ENCODE data around the gene GABBR2. TPM values are rescaled to one million over a fixed set of nuclear protein-coding genes. Genes with fewer than 3 reads are reported as not detected.

Gene GABBR2
- total and polyA plus RNA-seq, 2 donors, result 0.04 to 0.53 TPM

DNA sequence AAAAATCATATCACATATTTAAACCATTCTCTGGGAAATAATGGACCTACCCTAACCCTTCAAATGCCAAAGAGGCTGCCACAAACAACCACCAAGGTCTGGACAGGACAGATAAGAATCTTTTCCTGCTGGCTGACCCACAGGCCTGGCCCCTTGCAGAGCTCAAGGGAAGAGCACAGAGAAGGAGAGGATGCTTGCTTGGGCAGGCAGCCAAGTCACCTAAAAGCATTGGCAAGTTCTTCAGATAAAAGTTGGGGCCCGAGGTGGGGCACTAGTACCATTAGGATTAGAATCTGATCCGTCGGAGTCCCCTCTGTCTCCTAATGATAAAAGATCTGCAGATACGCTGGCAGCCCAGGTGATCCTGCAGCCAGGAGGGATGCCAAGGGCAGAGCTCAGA is 176.6 kb downstream of the GABBR2 start:
- Histone ChIP-seq H3K27ac (ENCODE audit: low read depth) (no peak overlapping the region), H3K4me3 (ENCODE audit: low read depth, low read length) (no peak overlapping the region), H3K36me3 (ENCODE audit: insufficient read depth) (no peaks in the 10 kb centered on the region), H3K4me1 (ENCODE audit: insufficient read depth) (no peaks in the 10 kb centered on the region)
- WGBS, result 46% methylated on average over 4 of the region's 4 CpGs
- no peak for DNase-seq (ENCODE audit: extremely low spot score)

GRCh38 chr9:98530806-98531386 is 177.8 kb downstream of the GABBR2 start:
- DNase-seq (ENCODE audit: extremely low spot score), result no peak
- WGBS, result 89% methylated on average over 6 of the region's 6 CpGs
- no peaks in the 10 kb centered on the region for H3K4me1 ChIP-seq (ENCODE audit: insufficient read depth)
- no peak overlapping the region for H3K27ac ChIP-seq (ENCODE audit: low read depth)
- no peak overlapping the region for H3K4me3 ChIP-seq (ENCODE audit: low read depth, low read length)
- H3K36me3 ChIP-seq (ENCODE audit: insufficient read depth), result no peaks in the 10 kb centered on the region

DNA sequence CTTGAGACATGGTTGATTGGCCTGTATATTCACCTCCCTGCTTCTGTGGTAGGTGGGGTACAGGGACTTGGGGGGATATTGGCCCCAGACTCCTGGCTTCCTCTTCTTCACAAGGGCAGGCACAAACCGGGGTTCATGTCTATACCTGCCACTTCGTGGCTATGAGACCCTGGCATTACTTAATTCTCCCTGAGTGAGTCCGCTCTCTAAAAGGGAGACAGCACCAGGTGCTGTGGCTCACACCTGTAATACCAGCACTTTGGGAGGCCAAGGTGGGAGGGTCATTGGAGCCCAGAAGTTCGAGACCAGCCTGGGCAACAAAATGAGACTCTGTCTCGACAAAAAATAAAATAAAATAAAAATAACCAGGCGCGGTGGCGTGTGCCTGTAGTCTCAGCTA is 178.5 kb downstream of the GABBR2 start:
- Histone ChIP-seq H3K4me3 (ENCODE audit: low read depth, low read length) (no peak overlapping the region), H3K27ac (ENCODE audit: low read depth) (no peak overlapping the region), H3K36me3 (ENCODE audit: insufficient read depth) (no peaks in the 10 kb centered on the region), H3K4me1 (ENCODE audit: insufficient read depth) (no peaks in the 10 kb centered on the region)
- 74% methylated on average over 8 of the region's 8 CpGs for WGBS
- no peak for DNase-seq (ENCODE audit: extremely low spot score)

- no peak overlapping the region for H3K27ac ChIP-seq (ENCODE audit: low read depth)
- WGBS, result 85% methylated on average over 7 of the region's 7 CpGs
- no peak for DNase-seq (ENCODE audit: extremely low spot score)
- no peak overlapping the region for H3K4me3 ChIP-seq (ENCODE audit: low read depth, low read length)
- no peaks in the 10 kb centered on the region for H3K4me1 ChIP-seq (ENCODE audit: insufficient read depth)
- no peaks in the 10 kb centered on the region for H3K36me3 ChIP-seq (ENCODE audit: insufficient read depth)
These were observed 178.9 kb downstream of the GABBR2 start for GRCh38 chr9:98529841-98530240.

DNA sequence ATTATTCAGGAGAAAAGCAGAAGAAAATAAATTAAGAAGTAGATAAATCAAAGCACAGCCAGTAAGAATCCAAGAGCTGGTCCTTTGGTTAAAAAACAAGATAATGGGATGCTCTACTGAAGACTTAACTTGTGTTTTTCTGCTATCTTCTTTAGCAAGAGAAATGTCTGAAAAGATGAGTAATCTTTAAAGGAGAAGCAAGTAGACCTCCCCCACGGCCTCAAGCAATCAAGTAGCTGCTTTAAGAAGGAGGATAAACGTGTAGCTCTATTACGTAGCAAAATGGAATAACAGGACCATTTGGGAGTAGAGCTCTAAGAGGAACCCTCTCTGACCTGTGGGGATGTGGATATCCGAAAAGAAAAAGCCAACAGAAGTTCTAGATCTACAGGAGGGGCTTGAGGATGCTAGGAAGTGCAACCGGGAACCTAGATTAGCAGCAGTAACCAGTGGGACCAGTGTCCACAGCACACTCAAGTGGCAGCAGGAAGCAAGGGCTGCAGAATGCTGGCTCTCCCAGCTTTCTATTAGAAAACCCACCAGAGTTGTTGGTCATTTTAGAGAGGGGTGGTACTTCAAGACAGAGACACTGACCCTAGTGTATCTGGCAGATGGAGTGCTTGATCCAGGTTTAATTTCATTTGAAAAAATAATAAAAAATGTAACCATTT is 185.4 kb downstream of the GABBR2 start:
- H3K27ac ChIP-seq (ENCODE audit: low read depth), result no peak overlapping the region
- 49% methylated on average over 5 of the region's 5 CpGs for WGBS
- no peak for DNase-seq (ENCODE audit: extremely low spot score)
- no peaks in the 10 kb centered on the region for H3K4me1 ChIP-seq (ENCODE audit: insufficient read depth)
- H3K36me3 ChIP-seq (ENCODE audit: insufficient read depth), result no peaks in the 10 kb centered on the region
- no peak overlapping the region for H3K4me3 ChIP-seq (ENCODE audit: low read depth, low read length)

DNA sequence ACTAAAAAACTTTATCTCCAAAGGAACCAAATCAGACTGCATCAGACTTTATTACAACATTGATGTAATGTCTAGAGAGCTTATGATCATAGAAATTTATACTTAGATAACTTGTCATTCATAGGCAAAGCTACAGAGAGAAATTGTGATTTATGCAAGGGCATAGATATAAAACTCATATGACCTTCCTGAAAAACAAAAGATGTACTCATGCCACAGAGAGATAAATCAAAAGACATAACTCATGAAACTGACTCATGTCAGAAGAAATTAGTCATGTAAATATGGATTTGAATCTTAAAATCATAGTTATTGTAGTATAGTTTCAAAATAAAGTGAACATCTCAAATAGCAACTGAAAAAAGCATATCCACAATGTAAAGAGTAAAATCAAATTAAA is 186.2 kb downstream of the GABBR2 start:
- Histone ChIP-seq H3K4me1 (ENCODE audit: insufficient read depth) (no peaks in the 10 kb centered on the region), H3K4me3 (ENCODE audit: low read depth, low read length) (no peak overlapping the region), H3K36me3 (ENCODE audit: insufficient read depth) (no peaks in the 10 kb centered on the region), H3K27ac (ENCODE audit: low read depth) (no peak overlapping the region)
- no peak for DNase-seq (ENCODE audit: extremely low spot score)

DNA sequence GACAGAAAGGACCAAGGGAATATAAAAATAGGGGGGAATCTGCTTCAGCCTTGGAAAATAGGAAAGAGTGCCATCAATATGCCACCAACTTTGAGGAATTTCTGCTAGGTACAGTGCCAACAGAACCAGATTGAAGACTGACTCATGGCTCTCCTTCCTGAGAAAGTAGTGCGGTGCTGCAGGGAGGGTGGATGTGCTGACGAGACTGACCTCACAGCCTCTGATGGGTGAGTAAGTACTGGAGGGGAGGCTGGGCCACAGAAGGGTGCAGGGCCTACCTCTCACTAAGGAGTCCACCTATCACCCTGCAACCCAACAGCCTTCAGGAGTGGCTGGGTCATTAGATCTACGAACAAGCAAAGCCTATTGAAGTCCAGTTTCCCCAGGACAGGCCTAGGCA is 187.6 kb downstream of the GABBR2 start:
- Histone ChIP-seq H3K4me1 (ENCODE audit: insufficient read depth) (no peaks in the 10 kb centered on the region), H3K4me3 (ENCODE audit: low read depth, low read length) (no peak overlapping the region), H3K27ac (ENCODE audit: low read depth) (no peak overlapping the region), H3K36me3 (ENCODE audit: insufficient read depth) (no peaks in the 10 kb centered on the region)
- 77% methylated on average over 3 of the region's 3 CpGs for WGBS
- no peak for DNase-seq (ENCODE audit: extremely low spot score)

DNA sequence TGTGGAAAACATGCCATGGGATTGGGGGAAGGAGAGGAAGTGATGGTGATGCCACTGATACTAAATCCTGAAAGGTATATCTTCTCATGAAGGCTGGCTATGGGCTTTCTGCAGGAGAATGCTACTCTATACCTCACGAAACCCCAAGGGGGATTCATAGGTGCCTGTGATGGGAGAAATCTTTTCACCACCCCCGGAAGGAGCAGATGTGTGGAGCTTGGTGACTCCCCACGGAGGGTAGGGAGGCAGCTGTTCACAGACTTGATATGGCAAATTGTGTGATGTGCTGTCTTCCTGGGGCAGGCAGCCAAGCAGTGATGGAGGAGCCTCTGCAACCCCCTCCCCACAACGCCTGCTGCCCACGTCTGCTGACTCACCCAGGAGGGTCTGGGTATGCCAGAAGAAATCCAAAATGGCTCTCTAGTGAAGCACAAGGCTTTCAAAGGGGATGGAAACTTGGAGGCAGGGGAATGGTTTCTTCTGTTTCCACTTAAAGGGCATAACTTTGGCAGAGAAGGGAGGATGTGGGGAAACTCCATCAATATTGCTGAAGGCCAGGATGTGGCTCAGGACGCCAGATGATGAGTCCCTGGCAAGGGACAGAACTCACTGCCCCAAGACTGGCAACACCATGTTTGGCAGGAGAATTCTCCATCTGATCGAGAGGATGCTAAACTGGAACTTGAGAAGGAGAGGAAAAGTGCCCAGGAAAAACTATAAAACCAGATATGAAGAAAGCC is 188.3 kb downstream of the GABBR2 start:
- Histone ChIP-seq H3K27ac (ENCODE audit: low read depth) (no peak overlapping the region), H3K36me3 (ENCODE audit: insufficient read depth) (no peaks in the 10 kb centered on the region), H3K4me3 (ENCODE audit: low read depth, low read length) (no peak overlapping the region), H3K4me1 (ENCODE audit: insufficient read depth) (no peaks in the 10 kb centered on the region)
- 62% methylated on average over 7 of the region's 7 CpGs for WGBS
- DNase-seq (ENCODE audit: extremely low spot score), result no peak

- Histone ChIP-seq H3K36me3 (ENCODE audit: insufficient read depth) (no peaks in the 10 kb centered on the region), H3K4me3 (ENCODE audit: low read depth, low read length) (no peak overlapping the region), H3K4me1 (ENCODE audit: insufficient read depth) (no peaks in the 10 kb centered on the region), H3K27ac (ENCODE audit: low read depth) (no peak overlapping the region)
- DNase-seq (ENCODE audit: extremely low spot score), result no peak
- WGBS, result 72% methylated on average over 3 of the region's 3 CpGs
These were observed 189.1 kb downstream of the GABBR2 start for GRCh38 chr9:98519641-98520040.

DNA sequence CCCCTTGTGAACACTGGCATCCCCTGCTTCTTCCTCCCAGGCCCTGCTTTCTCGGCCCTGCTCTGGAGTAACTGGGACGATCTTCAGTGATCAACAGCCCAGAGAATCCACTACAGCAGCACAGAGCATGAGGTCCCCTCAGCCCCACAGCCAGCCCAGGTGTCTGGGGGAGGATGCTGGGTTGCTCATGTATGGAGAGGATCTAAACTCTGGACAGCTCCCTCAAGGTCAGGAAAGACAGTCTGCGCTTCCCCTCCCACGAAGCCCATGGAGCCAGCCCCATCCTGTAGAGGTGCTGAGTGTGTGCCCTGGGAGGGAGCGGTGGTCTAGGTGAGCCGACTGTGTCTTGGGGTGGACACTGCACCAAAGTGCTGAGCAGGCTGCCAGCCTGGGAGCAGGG is 190.2 kb downstream of the GABBR2 start:
- H3K4me3 ChIP-seq (ENCODE audit: low read depth, low read length), result no peak overlapping the region
- DNase-seq (ENCODE audit: extremely low spot score), result no peak
- H3K4me1 ChIP-seq (ENCODE audit: insufficient read depth), result no peaks in the 10 kb centered on the region
- no peaks in the 10 kb centered on the region for H3K36me3 ChIP-seq (ENCODE audit: insufficient read depth)
- WGBS, result 75% methylated on average over 6 of the region's 6 CpGs
- no peak overlapping the region for H3K27ac ChIP-seq (ENCODE audit: low read depth)

GRCh38 chr9:98517761-98518160 is 191.0 kb downstream of the GABBR2 start:
- H3K36me3 ChIP-seq (ENCODE audit: insufficient read depth), result no peaks in the 10 kb centered on the region
- 75% methylated on average over 5 of the region's 5 CpGs for WGBS
- DNase-seq (ENCODE audit: extremely low spot score), result no peak

DNA sequence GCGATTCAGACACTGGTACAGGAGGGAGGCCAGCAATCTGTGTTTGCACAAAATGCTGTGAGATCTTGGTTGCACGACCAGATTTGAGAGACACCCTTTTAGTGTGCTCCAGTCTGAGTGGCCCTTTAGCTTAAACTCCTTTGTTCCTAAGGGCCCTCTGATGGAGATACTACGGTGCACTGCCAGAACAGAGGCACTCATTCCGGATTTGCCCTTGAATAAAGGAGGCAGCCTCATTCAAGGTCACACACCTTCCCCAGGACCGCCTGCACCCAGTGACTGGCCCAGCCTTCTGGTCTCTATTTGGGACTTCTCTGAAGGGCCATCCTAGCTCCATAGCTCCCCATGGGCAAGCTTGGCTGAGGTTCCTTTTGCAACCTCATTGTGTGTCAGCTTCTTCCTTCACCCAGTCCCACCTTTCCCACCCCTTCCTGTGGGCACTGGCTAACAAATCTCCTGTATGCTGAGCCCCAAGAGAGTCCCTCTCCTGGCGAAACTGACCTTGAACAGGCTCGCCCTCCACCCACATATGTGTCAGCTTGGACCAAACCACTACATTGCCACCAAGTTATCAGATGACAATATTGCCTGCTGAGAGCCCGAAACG is 191.7 kb downstream of the GABBR2 start:
- H3K4me1 ChIP-seq (ENCODE audit: insufficient read depth), result no peaks in the 10 kb centered on the region
- DNase-seq (ENCODE audit: extremely low spot score), result no peak
- no peak overlapping the region for H3K4me3 ChIP-seq (ENCODE audit: low read depth, low read length)
- no peaks in the 10 kb centered on the region for H3K36me3 ChIP-seq (ENCODE audit: insufficient read depth)
- H3K27ac ChIP-seq (ENCODE audit: low read depth), result no peak overlapping the region
- 86% methylated on average over 9 of the region's 9 CpGs for WGBS

More at GRCh38 chr9:98517761-98518160, 191.0 kb downstream of the GABBR2 start:
- no peak overlapping the region for H3K4me3 ChIP-seq (ENCODE audit: low read depth, low read length)
- no peak overlapping the region for H3K27ac ChIP-seq (ENCODE audit: low read depth)
- H3K4me1 ChIP-seq (ENCODE audit: insufficient read depth), result no peaks in the 10 kb centered on the region

DNA sequence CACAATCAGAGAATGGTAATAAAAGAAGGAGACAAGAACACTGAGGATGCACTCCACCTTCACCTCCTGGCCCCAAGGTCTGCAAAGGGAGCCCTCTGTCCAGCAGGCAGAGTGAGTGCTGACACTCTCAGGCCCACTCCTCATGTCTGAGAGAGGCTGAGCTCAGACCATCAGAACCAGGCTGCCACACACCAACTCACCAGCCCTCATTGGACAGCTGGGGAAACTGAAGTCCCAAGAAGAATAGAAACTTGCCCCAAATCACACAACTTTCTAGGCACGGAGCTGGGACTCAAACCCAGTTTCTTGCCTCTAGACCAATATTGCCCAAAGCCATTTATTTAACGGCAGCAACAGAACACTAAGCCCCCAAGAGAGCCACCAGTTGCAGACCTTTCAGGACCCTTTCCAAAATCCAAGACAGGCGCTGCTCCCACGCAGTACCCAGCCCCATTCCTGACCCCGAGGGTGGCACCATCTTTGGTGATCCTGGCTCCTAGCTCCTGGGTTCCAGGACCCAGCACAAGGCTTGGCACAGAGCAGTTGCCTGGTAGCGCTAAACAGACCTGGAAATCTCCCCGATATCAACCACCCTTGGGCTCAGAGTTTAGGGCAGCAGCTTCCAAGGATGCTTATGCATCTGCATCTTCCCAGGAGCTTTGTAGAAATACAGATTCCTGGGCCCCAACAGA is 192.4 kb downstream of the GABBR2 start:
- whole genome bisulfite sequencing, result 88% methylated on average over 7 of the region's 7 CpGs
- no peak for DNase-seq (ENCODE audit: extremely low spot score)
- H3K4me1 ChIP-seq (ENCODE audit: insufficient read depth), result no peaks in the 10 kb centered on the region
- H3K36me3 ChIP-seq (ENCODE audit: insufficient read depth), result no peaks in the 10 kb centered on the region
- no peak overlapping the region for H3K4me3 ChIP-seq (ENCODE audit: low read depth, low read length)
- H3K27ac ChIP-seq (ENCODE audit: low read depth), result no peak overlapping the region

Measured in urinary bladder (tissue), 4 donors.